ENCODE measurements around the gene EXOC3. TPM values are rescaled to one million over a fixed set of nuclear protein-coding genes. Genes with fewer than 3 reads are reported as not detected.

EXOC3 gene
- total RNA-seq, 2 experiments from 2014 or later: 31.0 to 58.2 TPM

DNA sequence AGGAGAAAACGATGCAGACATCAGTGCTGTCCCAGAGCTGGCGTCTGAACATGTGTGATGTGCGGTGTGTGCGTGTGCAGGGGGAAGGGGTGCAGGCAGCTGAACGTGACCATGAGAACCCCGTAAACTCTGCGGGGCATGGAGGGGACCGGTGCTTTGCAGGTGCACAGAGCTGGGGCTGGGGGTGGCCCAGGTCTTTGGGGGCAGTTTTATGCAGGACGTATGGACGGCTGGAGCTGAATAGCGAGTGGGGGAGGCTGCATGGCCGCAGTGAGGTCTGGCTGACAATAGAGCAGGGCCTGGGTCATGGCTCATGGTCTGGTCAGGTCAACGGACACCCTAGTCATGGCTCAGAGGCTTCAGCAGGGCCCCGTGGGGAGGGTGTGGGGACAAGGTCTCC lies 3.3 kb upstream of the EXOC3 start:
- ChIA-PET POLR2A (no interaction called here), CTCF (ENCODE audit: unreplicated experiment) (no interaction called here)
- no peaks in the 10 kb centered on the region for H3K9me2 ChIP-seq (ENCODE audit: insufficient read depth, low read length)
- TF ChIP-seq EZH2phosphoT487 (IDR thresholded peaks at IDR 0.05; ENCODE audit: borderline replicate concordance, low read depth, low read length): no peak
- TF ChIP-seq, protein P1, sequence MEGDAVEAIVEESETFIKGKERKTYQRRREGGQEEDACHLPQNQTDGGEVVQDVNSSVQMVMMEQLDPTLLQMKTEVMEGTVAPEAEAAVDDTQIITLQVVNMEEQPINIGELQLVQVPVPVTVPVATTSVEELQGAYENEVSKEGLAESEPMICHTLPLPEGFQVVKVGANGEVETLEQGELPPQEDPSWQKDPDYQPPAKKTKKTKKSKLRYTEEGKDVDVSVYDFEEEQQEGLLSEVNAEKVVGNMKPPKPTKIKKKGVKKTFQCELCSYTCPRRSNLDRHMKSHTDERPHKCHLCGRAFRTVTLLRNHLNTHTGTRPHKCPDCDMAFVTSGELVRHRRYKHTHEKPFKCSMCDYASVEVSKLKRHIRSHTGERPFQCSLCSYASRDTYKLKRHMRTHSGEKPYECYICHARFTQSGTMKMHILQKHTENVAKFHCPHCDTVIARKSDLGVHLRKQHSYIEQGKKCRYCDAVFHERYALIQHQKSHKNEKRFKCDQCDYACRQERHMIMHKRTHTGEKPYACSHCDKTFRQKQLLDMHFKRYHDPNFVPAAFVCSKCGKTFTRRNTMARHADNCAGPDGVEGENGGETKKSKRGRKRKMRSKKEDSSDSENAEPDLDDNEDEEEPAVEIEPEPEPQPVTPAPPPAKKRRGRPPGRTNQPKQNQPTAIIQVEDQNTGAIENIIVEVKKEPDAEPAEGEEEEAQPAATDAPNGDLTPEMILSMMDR (conservative IDR thresholded peaks at IDR 0.05; ENCODE audit: low read length): no peak
- BruUV-seq (replicated peaks): no TSS peak
- H3K79me2 ChIP-seq (ENCODE audit: insufficient read depth, low read depth, low read length): peaks cover 14% of the 10 kb centered on the region; the same call in 1 of the 2 replicates
- H2AFZ ChIP-seq (ENCODE audit: low read length): no peak overlapping the region
- H3K36me3 ChIP-seq (ENCODE audit: insufficient read depth, low read length): no peaks in the 10 kb centered on the region
- no peak overlapping the region for H3K4me3 ChIP-seq (ENCODE audit: low read depth, low read length, poor library complexity, severe bottlenecking)
- peaks cover 27% of the 10 kb centered on the region for H3K4me1 ChIP-seq (ENCODE audit: insufficient read depth, low read length, poor library complexity, severe bottlenecking)
- no peaks in the 10 kb centered on the region for H3K9me3 ChIP-seq (ENCODE audit: low read length)
- no peak overlapping the region for H3K27ac ChIP-seq (ENCODE audit: low read depth, low read length, poor library complexity, severe bottlenecking)
- H4K20me1 ChIP-seq (ENCODE audit: insufficient read depth, low read length): no peaks in the 10 kb centered on the region
- no peak for DNase-seq (ENCODE audit: low spot score)
- intact Hi-C loops (cut with micrococcal nuclease; ENCODE audit: unreplicated experiment): no loop called here
- no peak overlapping the region for H3K4me2 ChIP-seq (ENCODE audit: low read length)

DNA sequence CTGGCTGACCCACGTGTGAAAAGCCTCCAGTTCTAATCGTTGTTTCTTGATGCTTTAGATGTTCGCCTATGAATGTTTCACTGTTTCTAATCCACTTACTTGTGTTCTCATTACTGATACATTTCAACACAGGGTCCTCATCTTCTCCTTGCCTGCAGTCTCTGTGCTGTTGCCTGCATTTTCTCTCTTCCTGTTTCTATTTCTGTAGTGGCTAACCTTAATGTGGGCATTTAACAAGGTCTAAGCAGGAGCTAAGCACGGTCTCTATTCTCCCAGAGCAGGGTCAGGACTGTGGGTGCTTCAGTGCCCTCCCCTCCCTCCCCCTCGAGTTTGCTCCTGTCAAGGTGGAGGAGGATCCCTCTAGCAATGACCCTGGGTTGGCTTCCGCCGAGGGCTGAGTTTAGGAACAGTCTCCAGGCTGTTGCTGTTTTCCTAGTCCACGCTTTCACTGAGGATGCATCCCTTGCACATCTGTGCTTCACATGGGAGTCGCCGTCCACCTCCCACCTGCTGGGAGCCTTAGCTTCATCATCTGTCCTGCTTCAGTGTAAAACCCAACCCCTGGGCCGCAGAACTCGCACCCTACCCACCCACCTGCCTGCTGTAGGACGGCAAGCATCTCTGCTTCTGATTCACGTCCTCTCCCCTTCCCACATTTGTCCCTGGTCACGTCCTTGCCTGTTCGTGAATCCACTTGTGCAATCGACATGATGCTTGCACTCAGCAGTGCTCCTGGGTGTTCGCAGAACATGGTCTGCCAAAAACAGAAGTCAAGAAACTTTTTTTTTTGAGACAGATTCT lies 2.4 kb upstream of the EXOC3 start:
- ChIA-PET POLR2A (no interaction called here), CTCF (ENCODE audit: unreplicated experiment) (no interaction called here)
- BruUV-seq (replicated peaks): no TSS peak
- Histone ChIP-seq H3K36me3 (ENCODE audit: insufficient read depth, low read length) (no peaks in the 10 kb centered on the region), H3K4me3 (ENCODE audit: low read depth, low read length, poor library complexity, severe bottlenecking) (no peak overlapping the region), H3K4me1 (ENCODE audit: insufficient read depth, low read length, poor library complexity, severe bottlenecking) (peaks cover 27% of the 10 kb centered on the region), H3K79me2 (ENCODE audit: insufficient read depth, low read depth, low read length) (peaks cover 14% of the 10 kb centered on the region; the same call in 1 of the 2 replicates), H4K20me1 (ENCODE audit: insufficient read depth, low read length) (no peaks in the 10 kb centered on the region), H3K4me2 (ENCODE audit: low read length) (no peak overlapping the region), H2AFZ (ENCODE audit: low read length) (no peak overlapping the region), H3K27ac (ENCODE audit: low read depth, low read length, poor library complexity, severe bottlenecking) (no peak overlapping the region), H3K9me2 (ENCODE audit: insufficient read depth, low read length) (no peaks in the 10 kb centered on the region), H3K9me3 (ENCODE audit: low read length) (no peaks in the 10 kb centered on the region)
- TF ChIP-seq, protein P1 (conservative IDR thresholded peaks at IDR 0.05; ENCODE audit: low read length): no peak
- TF ChIP-seq EZH2phosphoT487 (IDR thresholded peaks at IDR 0.05; ENCODE audit: borderline replicate concordance, low read depth, low read length): no peak
- DNase-seq (ENCODE audit: low spot score): no peak
- intact Hi-C loops (cut with micrococcal nuclease; ENCODE audit: unreplicated experiment): no loop called here

DNA sequence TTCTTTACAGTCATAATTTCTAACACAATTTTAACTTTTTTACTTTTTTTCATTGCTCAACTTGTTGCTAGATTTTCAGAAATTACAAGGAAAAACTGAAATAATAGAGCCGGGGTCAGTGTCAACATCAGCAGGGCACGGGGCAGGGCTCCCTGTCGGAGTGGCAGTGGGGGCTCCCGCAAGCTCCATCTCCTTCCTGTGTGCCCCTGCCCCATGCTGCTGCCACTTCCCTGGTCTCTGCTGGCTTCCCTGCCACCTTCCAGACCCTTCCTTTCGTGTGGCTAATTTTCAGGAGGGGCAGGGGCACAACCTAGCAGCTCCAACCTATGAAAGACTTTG lies 1.0 kb upstream of the EXOC3 start:
- no TSS peak for BruUV-seq (replicated peaks)
- Histone ChIP-seq H3K27ac (ENCODE audit: low read depth, low read length, poor library complexity, severe bottlenecking) (no peak overlapping the region), H3K36me3 (ENCODE audit: insufficient read depth, low read length) (peaks cover 8% of the 10 kb centered on the region; the same call in 1 of the 2 replicates), H3K79me2 (ENCODE audit: insufficient read depth, low read depth, low read length) (peaks cover 14% of the 10 kb centered on the region; the same call in 1 of the 2 replicates), H3K4me1 (ENCODE audit: insufficient read depth, low read length, poor library complexity, severe bottlenecking) (peaks cover 27% of the 10 kb centered on the region), H3K4me2 (ENCODE audit: low read length) (peak overlapping the region; percentile 96), H3K9me3 (ENCODE audit: low read length) (no peaks in the 10 kb centered on the region), H2AFZ (ENCODE audit: low read length) (no peak overlapping the region), H3K9me2 (ENCODE audit: insufficient read depth, low read length) (no peaks in the 10 kb centered on the region), H3K4me3 (ENCODE audit: low read depth, low read length, poor library complexity, severe bottlenecking) (peak overlapping the region; percentile 96), H4K20me1 (ENCODE audit: insufficient read depth, low read length) (no peaks in the 10 kb centered on the region)
- CTCF ChIA-PET (ENCODE audit: unreplicated experiment): no interaction called here
- POLR2A ChIA-PET: no interaction called here
- no peak for DNase-seq (ENCODE audit: low spot score)
- no peak for TF ChIP-seq EZH2phosphoT487 (IDR thresholded peaks at IDR 0.05; ENCODE audit: borderline replicate concordance, low read depth, low read length)
- TF ChIP-seq, protein P1 (conservative IDR thresholded peaks at IDR 0.05; ENCODE audit: low read length): no peak
- intact Hi-C loops (cut with micrococcal nuclease; ENCODE audit: unreplicated experiment): no loop called here

Data from OCI-LY7 (cell line).